HG02610 (cell line): ENCODE results near the gene GNAO1.

Experiments
- ATAC-seq: cut with Tn5 transposase; IDR thresholded peaks from one replicate; pipeline ENCODE4 v1.9.1; 2021; ENCODE audit warnings: mild to moderate bottlenecking, moderate library complexity; ENCODE audit not compliant: unreplicated experiment

GNAO1 gene

DNA sequence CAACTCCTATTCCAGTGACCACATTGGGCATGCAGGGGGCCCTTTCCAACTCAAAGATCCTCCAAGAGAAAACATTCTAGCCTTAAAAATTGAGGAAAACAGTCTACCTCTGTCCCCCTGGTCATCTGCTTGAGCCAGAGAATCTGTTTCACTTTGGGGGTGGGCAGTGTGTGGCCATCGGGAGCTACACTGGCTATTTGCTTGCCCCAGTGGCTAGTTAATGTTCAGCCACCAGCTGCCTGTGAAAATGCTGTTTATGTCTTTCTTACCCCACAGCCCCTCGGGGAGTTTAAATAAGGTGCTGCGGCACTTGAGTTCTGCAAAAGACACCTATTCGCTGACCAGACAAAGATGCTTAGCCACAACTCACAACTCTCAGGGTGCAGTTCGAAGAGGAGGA lies 43.4 kb downstream of the GNAO1 start:
- no peak for ATAC-seq

DNA sequence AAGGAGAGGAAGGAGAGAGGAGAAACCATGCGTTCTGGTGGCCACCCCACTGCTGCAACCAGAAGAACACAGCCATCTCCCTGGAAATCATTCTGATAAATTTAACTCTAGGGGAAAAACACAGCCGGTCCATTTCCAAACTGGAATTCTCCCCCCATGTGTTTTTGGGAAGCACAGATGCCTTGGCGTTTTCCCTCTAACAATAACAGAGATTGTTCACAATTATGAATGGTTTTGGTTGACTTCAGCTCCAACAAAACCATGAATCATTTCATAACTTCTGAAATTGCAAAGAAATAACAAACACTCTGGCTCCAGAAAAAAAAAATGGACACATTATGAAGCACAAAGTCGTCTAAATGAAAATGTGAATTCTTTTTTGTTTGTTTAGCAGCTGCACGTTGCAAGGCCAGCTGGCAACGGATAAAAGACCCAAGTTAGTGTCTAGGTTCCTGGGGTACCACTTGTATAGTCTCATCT lies 46.2 kb downstream of the GNAO1 start:
- no peak for ATAC-seq

DNA sequence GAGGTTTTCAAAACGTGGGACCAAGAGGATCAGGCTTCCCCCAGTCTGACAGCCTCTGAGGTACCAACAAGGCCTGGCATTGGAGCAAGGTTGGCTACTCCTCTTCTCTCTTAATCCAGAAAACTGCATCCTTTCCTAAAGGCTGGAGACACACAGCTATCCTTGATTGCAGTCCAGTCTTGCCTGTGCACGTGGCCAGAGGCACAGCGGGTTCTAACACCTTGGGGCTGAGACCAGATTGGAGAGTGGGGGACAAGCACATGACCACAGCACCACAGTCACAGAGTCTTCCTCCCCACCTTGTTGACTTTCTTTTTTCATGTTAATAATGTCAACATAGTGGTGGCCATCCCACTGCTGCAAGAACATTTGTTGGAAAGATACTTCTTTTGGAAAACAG lies 46.9 kb downstream of the GNAO1 start:
- no peak for ATAC-seq

DNA sequence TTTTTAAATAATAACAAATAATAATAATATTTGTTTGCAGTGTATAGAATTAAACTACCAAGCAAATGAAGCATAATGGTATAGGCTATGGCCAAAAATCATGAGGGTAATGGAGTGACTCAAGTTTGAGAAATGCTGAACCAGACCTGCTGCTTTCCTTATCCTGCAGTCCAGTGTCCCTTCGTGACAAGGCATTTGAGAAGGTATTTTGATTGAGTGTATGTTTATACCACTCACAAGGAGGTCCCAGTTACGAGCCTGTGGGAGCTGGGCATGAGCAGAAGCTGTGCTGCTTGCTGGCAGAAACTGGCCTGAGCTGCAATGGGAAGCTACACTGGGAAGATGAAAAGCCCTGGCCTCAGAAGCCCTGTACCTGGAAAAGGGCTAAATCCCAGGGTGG lies 50.3 kb downstream of the GNAO1 start:
- ATAC-seq, result no peak

DNA sequence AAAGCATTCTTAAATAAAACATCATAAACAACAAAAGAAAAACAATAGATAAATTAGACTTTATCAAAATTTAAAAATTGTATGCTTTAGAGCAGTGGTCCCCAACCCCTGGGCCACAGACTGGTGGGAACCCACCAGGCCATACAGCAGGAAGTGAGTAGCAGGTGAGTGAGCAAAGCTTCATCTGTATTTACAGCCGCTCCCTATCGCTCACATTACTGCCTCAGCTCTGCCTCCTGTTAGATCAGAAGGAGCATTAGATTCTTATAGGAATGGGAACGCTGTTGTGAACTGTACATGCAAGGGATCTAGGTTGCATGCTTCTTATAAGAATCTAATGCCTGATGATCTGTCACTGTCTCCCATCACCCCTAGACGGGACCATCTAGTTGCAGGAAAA lies 51.5 kb downstream of the GNAO1 start:
- ATAC-seq, result no peak

DNA sequence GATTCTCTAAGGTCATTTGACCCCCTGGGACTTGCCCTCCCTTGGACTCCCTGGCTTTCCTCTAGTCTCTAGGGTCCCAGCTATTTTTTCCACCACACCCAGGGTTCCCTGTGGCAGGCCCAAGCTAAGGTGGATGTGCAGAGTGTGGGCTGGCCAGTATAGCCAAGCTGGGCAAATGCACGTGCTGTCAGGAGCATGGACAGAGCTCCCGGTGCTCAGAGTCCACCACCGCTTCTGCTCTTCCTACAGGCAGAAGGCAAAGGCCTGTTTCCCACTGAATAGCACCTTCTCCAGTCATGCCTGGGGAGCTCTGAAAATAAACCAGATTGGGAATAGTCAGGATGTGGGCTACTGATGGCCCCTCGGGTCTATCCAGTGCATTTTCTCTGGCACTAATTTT lies 53.3 kb downstream of the GNAO1 start:
- no peak for ATAC-seq

DNA sequence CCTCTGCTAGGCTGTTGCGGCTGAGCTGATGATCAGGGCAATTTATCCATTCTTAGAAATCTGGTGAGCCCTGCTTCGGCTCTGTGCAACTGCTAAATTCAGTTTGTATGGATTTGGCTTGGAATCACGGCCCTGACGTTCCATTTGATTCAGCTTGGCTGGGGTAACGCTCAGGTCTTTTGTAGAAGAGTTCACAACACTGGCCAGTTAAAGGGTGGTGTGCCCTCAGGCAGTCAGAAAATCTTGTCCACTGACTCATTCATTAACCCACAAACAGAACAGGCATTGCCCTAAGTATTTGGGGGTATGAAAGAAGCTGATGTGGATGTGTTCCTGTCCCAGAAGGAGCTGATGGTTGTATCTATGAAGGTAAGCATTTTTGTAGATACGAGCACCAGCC lies 53.9 kb downstream of the GNAO1 start:
- no peak for ATAC-seq

DNA sequence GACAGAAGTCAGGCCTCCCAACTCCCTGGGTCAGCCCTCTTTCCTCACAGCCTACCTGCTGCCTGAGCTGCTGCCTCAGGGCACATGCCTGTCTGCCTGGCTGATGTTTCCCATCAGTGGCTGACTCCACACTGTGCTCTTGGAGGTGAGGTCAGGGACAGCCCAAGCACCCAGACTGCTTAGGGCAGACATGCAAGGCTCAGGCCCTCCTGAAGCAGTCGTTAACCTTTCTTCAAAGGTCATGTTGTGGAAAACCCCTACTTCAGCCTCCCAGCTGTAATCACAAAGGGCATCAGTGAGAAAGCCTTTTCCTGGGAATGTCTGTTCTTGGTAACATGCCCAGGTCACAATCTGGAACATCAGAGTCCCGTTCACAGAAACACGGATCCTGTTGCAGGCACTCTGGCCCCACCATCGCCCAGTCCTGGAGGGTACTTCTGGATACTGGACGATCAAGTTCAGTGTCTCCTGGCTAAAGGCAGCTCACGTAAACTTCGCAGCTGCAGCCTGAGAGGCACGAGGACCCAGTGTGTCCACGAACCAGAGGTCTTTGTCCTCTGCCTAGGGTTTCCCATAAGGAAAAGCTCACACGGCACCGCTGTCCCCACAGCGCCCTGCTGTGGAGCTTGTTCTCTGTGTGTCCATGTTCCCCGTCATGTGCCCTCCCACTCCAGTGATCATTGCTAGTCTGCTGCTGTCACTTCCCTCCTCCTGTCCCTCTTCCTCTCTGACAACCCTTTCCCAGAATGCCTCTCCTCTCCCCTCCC lies 54.9 kb downstream of the GNAO1 start:
- ATAC-seq, result no peak

DNA sequence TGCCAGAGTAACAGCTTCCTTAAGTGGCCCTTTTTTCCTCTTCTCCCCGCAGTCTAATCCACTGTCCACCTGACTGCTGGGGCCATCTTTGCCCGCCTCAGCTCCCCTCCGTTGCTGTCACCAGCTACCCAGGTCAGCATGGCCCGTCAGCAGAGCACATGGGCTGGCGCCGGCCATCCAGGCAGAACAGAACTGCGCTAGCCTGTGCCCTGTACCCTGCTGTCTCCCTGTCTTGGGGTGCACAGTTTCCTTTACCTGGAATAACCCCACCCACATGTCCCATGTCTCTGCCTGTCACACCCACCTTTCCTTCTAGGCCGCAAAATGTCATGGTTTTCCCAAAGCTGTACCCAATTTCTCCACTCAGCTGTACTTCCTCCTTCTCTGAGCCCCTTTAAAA lies 55.7 kb downstream of the GNAO1 start:
- no peak for ATAC-seq

DNA sequence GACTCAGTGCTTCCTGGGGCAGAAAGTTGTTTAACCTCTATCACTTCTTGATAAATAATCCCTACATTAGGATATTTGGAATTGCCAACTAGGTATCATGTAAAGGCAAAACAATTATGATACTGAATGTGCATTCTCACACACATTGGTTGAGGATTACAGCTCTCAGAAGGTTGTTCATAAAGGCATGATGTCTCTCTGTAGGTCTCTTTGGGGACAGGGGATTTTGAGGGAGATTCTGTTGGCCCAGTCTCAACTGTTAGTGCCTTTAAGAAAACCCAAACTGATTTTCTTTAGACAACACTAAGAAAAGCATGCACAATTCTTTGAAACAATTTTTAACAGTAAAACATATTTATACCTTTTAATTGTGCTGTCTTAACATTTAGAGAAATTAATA lies 56.5 kb downstream of the GNAO1 start:
- ATAC-seq, result no peak

DNA sequence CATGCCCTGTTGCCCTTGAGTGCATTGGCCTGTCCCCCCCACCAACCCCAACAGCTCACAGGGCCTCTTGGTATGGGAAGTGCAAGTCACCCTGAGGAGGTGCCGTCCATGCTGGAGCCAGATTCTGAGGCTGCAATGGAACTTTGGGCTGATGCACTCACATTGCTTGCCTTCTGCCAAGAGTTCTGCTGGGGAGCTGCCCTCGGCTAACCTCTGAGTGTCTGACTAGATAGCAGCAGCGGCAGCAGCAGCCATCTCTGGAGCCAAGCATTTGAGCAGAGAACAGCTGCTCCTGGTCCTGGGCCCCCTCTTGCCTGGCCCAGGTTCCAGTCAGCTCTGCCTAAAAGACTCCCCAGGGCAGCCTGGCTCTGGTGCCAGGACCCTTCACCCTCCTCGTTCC lies 61.5 kb downstream of the GNAO1 start:
- no peak for ATAC-seq

DNA sequence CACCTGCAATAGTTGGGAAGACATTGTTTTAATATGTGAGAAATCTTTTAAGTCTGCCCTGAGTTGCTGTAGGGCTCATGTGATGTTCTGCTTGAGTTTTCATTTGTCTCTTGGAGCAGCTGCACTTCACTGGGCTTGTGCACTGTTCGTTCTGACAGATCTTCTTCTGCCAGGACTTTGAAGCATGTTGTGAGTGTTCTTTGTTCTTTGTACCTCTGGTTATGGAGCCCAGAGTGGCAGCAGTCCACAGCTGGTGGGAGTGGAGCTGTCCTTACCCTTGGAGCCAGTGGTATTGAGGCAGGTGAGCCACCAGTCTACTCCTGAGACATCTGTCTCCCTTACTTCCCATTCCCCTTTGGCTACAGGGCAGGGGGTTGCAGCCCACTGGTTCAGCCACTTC lies 64.6 kb downstream of the GNAO1 start:
- ATAC-seq, result no peak

DNA sequence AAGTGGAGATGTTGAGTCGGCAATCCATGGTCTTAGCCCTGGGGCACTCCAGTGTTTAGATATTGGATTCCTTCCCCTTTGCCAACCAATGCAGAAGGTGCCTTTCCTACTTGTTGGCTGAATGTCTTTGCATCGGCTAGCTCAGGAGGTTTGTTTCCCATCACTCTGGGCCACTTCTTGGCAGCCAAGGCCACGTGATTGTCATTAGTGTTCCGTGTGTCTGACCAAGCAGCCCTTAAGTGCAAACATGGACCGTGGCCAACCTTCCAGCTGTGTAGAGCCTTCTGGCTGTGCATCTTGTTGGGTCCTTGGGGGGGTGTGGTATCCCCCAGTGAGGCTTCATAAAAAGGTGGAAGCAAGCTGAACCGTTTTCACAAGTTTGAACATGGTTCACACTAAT lies 66.0 kb downstream of the GNAO1 start:
- no peak for ATAC-seq

DNA sequence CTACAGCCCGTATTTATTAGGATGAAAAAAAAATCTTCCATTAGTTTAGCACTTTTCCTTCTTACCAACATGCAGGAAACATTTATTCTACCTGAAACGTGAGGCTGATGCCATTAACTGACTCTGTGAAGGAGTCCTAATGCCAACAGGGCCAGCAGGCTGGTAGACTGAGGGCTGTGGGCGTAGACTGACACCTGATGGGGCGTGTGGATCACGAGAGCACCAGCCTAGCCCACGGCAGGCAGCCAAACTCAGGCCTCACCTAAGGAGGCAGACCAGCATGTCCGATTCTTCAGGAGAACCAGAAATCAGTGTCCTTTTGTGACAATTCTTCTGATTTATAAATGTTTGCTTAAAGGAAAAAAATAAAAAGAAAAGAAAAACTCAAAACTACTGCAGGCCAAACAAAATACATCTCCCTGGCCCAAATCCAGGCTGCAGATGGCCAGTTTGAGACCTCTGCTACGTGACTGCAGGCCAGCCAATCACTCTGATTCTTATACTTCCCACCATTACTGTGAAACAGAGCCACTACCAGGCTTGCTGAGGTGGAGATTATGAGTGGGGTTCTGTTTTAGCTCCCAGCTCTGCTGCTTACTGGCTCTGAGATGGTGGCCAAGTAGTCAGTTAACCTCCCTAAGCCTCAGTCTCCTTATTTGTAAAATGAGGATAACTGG lies 66.5 kb downstream of the GNAO1 start:
- ATAC-seq, result no peak

DNA sequence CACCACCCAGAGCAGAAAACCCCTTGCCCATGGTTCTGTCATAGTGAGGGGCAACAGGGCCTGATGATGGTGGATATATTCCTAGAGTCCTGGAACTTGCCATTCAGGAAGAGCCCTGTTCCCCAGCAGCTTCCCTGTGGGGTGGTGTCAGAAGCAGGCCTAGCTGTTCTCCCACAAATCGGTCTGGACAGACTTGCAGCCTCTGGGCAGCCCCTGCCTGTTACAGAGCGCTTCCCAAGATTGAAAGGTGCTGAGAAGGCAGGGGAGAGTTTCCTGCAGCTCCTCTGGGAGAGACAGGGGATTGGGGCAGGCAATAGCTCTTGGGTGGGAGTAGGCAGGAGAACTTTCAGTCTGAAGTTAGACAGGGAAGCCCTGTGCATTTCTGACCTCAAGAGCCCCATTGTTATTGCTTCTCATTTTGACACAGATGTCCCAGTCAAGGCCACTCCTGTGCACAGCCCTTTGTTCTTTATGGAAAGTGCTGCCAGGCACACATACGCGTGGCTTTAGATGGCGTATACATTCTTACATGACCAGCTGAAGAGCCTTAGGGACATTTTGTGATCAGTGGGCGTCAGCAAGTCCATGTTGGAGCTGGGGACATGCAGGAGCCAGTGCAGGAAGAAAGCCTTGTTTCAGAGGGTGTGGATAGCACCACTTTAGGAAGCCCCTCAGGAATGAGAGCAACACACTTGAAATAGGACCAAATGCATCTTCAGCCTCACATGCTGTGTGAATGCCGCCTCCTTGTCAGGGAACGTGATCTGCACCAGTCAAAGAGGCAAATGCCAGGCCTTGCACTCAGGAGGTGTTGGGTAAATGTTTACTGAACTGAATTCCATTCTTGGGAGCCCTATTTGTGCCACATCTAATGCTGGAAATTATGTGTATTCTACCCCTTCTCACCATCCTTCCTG lies 67.5 kb downstream of the GNAO1 start:
- ATAC-seq, result no peak

DNA sequence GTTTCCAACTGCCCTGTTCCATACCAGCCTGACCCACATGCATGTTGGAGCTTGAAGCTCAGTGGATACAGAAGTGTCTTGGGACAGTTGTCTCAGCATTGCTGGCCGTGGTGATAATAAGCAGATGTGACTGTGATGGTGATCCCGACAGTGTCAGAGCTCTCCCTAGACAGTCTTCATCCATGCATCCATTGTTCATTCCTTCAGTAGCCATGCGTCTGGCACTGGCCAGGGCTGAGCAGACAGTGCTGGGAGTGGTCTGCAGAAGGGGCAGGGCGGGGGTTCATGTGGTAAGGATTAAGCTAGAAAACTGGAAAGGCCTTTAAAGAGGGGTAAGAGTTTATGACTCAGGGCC lies 68.1 kb downstream of the GNAO1 start:
- no peak for ATAC-seq

DNA sequence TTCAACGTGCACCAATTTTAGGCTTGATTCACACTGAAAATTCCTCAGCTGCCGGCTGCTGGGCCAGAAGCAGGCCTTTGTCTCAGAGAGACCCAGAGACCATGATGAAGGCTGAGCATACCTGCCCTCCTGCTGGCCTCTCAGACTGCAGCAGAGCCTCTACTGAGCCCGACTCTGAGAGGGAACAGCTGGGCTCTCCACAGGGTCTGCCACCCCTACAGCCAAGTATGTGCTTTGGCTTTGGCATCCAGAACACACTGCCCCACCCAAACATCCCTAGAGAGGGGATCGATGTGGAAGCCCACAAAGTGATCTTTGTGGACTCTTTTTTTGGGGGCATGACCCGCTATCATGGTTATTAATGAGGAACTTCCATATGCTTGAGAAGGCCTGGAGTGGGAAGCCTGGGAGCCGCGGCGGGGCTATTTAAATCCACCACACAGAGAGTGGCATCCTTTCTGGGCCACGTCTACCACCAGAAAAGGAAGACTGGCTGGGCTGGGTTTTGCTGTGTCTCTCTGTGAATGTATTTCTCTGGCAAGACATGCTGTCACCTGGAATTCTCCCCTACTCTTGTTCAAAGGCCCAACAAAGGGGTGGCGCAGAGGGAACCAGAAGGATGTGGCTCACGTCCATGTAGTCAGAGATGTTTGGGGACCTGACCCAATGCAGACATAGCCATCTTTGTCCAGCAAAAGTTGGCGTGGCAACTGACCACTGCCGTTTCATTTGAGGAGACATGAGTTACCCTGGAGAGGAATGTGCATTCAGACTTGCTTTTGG lies 69.3 kb downstream of the GNAO1 start:
- ATAC-seq, result no peak

DNA sequence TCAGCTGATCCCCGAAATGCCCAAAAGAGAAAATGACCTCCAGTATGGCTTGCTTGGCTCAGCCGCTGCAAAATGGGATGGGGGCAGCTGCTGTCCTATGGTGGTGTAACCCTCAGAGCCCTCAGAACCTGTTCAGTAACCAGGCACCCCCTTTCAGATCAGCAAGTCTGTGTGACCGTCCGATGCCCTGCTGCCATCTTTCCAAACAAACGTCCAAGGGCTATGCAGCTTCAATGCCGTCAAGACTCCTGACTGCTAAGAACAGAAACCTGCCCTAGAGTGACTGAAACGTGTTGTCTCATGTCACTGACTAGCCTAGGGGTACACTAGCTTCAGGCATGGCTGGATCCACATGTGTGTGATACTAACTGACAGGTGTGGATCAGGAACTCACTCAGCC lies 70.4 kb downstream of the GNAO1 start:
- ATAC-seq, result no peak

DNA sequence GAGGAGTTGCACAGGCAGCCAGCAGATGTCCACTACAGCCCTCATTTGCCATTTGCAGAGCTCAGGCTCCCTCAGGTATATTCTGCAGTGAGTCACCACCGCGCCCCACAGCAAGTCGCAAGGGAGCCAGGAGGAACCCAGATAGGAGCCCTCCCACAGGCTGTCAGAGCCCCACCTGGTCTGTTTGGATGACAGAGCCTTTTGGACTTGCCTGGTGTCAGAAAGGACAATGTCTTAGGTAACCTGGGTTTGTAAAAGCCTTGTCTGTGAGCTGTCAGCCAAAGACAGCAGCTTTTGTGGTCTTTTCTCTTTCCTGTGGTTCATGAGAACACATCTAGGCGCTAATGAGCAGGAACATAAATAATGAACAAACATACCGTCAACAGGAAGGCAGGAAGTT lies 70.9 kb downstream of the GNAO1 start:
- ATAC-seq, result no peak

DNA sequence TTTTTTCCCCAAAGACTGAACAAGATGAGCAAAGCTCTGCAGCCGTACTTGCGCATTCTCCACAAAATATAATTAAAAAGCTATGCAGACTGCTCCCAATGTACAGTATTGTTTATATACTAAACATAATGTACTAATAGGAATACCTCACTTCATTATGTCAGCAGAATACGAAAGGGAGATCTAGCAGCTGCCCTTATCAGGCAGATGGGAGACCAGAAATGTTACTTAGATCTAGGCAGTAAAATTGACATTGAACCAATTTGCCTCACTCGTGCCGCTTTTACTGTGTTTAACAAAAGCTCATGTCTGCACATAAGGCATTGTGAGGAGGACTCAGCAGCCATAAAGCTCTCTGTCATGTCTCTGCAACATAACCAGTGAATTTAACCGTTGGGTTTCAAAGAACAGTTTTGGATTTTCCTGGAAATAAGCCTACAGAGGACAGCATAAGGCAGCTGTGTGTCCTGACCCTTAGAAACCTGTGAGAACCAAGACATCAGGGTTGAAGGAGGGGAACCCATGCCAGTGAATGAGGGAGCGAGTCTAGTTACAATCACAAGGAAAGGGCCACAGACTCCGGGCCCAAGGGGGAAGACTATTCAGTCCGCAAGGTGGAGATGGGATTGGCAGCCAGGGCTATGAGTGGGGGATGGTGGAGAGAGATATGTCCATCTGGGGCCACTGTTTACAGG lies 71.4 kb downstream of the GNAO1 start:
- no peak for ATAC-seq
